AG09309 (cell line): ENCODE data around the gene NRG3.
"Not testable (repeated sequence)": the region's sequence is repeated elsewhere in the genome, so short reads cannot be mapped to it uniquely, and the experiment has no call there.

Experiments used
- DNase-seq: peaks from one replicate; pipeline ENCODE4 v3.0.0-alpha.2; 2010; ENCODE audit warnings: low read depth
- H3K4me3 ChIP-seq: 2 replicates; pipeline ENCODE4 v1.5.1; 2011; ENCODE audit warnings: mild to moderate bottlenecking, low read depth, low read length, moderate library complexity; ENCODE audit not compliant: control insufficient read depth
- TF ChIP-seq, protein P1 (sequence below): IDR thresholded peaks from 2 replicates; pipeline ENCODE4 v1.5.1; 2011; ENCODE audit warnings: mild to moderate bottlenecking, low read depth, low read length, inconsistent platforms; ENCODE audit not compliant: insufficient read depth, control insufficient read depth; ENCODE audit errors: missing control alignments

Gene NRG3

DNA sequence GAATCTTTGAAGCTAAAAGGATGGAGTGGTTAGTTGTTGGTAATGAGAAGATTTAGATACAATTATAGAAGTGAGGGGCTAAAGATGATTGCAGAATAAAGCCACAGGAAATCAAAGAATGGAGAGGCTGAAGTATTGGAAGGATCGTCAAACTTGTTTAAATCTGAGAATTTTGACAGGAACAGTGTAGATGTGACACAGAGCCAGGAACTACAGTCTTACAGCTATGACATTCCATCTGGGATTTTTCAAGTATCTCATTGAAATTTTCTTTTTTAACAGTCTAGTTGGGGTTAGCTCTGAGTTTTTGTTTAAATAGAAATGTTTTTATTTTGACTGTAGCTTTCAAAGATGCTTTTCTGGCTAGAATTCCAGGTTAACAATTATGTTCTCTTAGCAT lies 181.4 kb downstream of the NRG3 start:
- no peak for DNase-seq
- TF ChIP-seq, protein P1, sequence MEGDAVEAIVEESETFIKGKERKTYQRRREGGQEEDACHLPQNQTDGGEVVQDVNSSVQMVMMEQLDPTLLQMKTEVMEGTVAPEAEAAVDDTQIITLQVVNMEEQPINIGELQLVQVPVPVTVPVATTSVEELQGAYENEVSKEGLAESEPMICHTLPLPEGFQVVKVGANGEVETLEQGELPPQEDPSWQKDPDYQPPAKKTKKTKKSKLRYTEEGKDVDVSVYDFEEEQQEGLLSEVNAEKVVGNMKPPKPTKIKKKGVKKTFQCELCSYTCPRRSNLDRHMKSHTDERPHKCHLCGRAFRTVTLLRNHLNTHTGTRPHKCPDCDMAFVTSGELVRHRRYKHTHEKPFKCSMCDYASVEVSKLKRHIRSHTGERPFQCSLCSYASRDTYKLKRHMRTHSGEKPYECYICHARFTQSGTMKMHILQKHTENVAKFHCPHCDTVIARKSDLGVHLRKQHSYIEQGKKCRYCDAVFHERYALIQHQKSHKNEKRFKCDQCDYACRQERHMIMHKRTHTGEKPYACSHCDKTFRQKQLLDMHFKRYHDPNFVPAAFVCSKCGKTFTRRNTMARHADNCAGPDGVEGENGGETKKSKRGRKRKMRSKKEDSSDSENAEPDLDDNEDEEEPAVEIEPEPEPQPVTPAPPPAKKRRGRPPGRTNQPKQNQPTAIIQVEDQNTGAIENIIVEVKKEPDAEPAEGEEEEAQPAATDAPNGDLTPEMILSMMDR, result no peak

DNA sequence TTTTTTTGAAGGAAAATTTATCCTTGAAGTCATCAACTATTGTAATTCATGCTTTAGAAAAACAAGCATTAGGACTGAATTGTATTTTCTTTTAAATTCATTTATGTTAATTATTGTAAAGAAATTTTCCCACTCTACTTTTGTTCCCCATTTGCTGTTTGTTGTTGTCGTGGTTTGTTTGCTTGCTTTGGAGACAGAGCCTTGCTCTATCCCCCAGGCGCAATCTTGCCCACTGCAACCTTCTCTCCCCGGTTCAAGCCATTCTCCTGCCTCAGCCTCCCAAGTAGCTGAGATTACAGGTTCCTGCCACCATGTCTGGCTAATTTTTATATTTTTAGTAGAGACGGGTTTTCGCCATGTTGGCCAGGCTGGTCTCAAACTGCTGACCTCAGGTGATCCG lies 192.2 kb downstream of the NRG3 start:
- not testable (repeated sequence) for H3K4me3 ChIP-seq, DNase-seq

More for the DNA sequence above, 181.4 kb downstream of the NRG3 start:
- H3K4me3 ChIP-seq, result no peak overlapping the region

DNA sequence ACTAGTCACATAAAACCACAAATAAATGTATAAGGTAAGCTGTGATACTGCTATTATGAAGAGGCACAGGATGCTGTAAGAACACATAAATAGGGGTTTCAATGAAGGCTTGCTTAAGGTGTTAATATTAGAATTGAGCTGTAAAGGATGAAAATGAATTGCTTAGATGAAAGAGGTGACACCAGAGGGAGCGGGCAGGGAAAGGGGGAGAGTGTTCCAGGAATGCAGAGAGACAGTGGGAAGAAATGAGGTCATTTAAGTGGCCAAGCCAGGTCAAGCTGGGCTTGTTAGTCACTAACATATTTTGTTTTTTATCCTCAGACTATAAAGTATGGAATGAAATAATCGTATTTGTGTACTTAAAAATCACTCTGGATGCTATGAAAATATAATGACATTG lies 193.5 kb downstream of the NRG3 start:
- TF ChIP-seq, protein P1, result no peak
- no peak overlapping the region for H3K4me3 ChIP-seq
- no peak for DNase-seq

DNA sequence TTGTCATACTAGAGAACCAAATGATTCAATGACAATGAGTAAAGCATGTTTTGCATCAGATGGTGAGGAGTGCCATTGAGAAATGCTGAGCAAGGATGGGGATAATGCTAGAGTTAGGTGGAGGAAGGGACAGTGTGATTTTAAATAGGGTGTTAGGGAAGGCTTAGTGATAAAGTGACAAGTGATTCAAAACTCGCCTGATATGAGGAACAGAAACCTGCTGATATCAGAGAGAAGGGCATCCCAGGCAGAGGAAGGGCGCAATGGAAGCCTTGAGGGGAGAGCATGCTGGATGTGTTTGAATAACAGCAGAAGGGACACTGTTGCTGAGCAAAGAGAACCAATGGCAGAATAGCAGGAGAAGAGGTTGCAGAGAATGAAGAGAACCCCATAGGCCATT lies 196.2 kb downstream of the NRG3 start:
- DNase-seq, result no peak
- TF ChIP-seq, protein P1, result no peak
- no peak overlapping the region for H3K4me3 ChIP-seq

DNA sequence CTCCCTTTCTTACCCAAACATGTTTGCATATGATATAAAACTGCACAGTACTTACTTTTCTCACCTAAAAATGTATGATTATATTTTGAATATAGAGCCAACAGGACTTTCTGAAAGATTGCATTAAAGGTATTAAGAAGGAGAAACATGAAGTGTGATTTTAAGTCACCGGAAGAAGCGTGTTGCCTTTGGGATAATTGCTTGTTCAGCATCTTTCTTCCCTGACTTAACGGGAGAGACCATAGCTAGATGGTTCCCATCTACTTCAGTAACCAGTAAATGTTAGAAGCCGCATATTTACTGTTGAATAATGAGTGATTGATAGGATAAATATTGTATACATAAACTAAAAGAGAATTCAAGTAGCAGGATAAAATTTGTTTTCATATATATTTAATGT lies 197.1 kb downstream of the NRG3 start:
- TF ChIP-seq, protein P1, result no peak
- DNase-seq, result no peak
- H3K4me3 ChIP-seq, result no peak overlapping the region

DNA sequence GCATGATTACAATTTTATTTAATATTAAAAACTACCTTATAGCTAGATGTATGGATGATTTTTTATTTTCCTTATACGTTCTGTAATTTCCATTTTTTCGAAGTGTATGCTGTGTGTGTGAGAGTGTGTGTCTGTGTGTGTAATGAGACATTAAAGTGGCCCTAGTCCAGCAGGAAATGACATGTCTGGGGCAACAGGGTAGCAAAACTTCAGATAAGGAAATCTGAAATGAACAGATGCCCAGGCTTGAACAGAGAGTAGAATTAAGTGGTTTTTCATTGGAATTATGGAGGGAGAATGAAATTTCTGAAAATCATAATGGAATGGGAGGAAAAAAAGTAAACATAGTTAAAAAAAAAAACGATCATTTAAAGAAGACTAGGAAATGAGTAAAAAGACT lies 200.6 kb downstream of the NRG3 start:
- DNase-seq, result no peak
- H3K4me3 ChIP-seq, result no peak overlapping the region
- TF ChIP-seq, protein P1, result no peak

DNA sequence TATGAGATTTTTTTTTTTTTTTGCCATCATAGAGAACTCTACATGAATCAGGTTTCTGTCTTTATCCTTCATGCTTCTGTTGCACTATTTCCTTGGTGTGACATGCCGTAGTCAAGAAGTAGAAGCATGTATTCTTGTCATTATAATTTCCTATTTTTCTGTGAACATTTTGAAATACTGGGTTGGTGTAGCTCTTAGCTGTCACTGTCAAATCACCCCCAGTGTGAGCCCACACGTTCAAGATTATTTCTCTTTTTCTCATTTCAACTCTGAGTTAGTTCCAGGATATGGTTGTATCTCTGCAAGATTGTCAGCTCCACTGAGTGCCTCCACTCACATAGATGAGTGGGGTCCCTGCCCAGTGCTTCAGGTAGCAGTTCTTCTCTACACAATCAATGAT lies 209.5 kb downstream of the NRG3 start:
- no peak overlapping the region for H3K4me3 ChIP-seq
- no peak for DNase-seq
- TF ChIP-seq, protein P1, result no peak

DNA sequence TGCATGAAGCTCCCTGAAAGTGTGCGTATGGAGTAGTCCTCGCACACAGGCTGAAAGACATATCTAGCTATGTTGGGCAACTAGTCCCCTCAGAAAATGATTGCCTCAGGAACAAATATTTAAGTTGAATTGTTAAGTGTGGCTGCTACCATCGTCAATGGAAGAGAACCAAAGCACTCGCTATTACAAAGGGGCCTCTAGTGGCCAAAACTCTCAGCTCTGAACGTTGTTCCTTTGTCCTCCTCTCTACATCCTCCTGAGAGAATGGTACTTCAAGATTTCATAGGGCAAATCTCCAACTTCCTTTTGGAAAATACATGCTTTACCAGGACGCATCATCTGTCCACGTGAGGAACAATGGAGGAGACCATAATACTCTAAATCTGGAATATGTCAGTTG lies 209.9 kb downstream of the NRG3 start:
- TF ChIP-seq, protein P1, result no peak
- H3K4me3 ChIP-seq, result no peak overlapping the region
- DNase-seq, result no peak
